ENCODE data around the gene CTSS. TPM values are rescaled to one million over a fixed set of nuclear protein-coding genes. Genes with fewer than 3 reads are reported as not detected.
A peak's percentile ranks its signal among the peaks of the same experiment; 100 is the strongest.

Gene CTSS
- total RNA-seq, result 10 to 100 TPM; 26.2 to 58.8 TPM
- polyA plus RNA-seq (ENCODE audit: insufficient read length in 2 of 2), result 10 to 100 TPM; 10.7 to 15.8 TPM
- long read RNA-seq, donor 1, full-length matches to known transcripts, result 5 of 5 reads
- long read RNA-seq, donor 1, partial matches to known transcripts, result 0 of 5 reads
- long read RNA-seq, donor 1, other reads (novel, unspliced or antisense), result 0 of 5 reads
- long read RNA-seq, donor 2, full-length matches to known transcripts, result 5 of 5 reads
- long read RNA-seq, donor 2, partial matches to known transcripts, result 0 of 5 reads
- long read RNA-seq, donor 2, other reads (novel, unspliced or antisense), result 0 of 5 reads
- long read RNA-seq, donor 3, full-length matches to known transcripts, result 4 of 4 reads
- long read RNA-seq, donor 3, partial matches to known transcripts, result 0 of 4 reads
- long read RNA-seq, donor 3, other reads (novel, unspliced or antisense), result 0 of 4 reads
- long read RNA-seq, donor 4, full-length matches to known transcripts, result 10 of 21 reads
- long read RNA-seq, donor 4, partial matches to known transcripts, result 11 of 21 reads
- long read RNA-seq, donor 4, other reads (novel, unspliced or antisense), result 0 of 21 reads

- H3K36me3 ChIP-seq (ENCODE audit: control insufficient read depth, insufficient read depth, low read length), result no peaks in the 10 kb centered on the region
- H3K4me3 ChIP-seq (ENCODE audit: low read depth, low read length), result peak within 1 kb of the TSS; percentile 3
- DNase-seq (ENCODE audit: low read depth in 4 of 6, low spot score in 6 of 6), result peak in 1 of 6 donors; percentile 29
- H3K4me1 ChIP-seq (ENCODE audit: control insufficient read depth, insufficient read depth, low read length), result no peaks in the 10 kb centered on the region
- WGBS (ENCODE audit: insufficient coverage), result 40% methylated on average over 1 of the region's 4 CpGs
- H3K9me3 ChIP-seq (ENCODE audit: control insufficient read depth, insufficient read depth, low read length), result no peaks in the 10 kb centered on the region
- no peaks in the 10 kb centered on the region for H3K27me3 ChIP-seq (ENCODE audit: control insufficient read depth, insufficient read depth, low read length)
- H3K27ac ChIP-seq (ENCODE audit: low read depth, low read length), result peak within 1 kb of the TSS; percentile 53
Observed at GRCh38 chr1:150765296-150765976, at the start of gene CTSS. Gene CTSS, minus strand, starts transcription at chr1:150765778. Its CDS starts 1,015 bp downstream, at chr1:150764763.

GRCh38 chr1:150813028-150813707 lies 47.6 kb upstream of the CTSS start:
- peak in 2 of 6 donors; percentile 52 to 69 for DNase-seq (ENCODE audit: low read depth in 4 of 6, low spot score in 6 of 6)
- Histone ChIP-seq H3K4me3 (ENCODE audit: low read depth, low read length) (no peak overlapping the region), H3K36me3 (ENCODE audit: control insufficient read depth, insufficient read depth, low read length) (peaks cover 46% of the 10 kb centered on the region), H3K27me3 (ENCODE audit: control insufficient read depth, insufficient read depth, low read length) (no peaks in the 10 kb centered on the region), H3K27ac (ENCODE audit: low read depth, low read length) (no peak overlapping the region), H3K4me1 (ENCODE audit: control insufficient read depth, insufficient read depth, low read length) (no peaks in the 10 kb centered on the region), H3K9me3 (ENCODE audit: control insufficient read depth, insufficient read depth, low read length) (no peaks in the 10 kb centered on the region)
- whole genome bisulfite sequencing (ENCODE audit: insufficient coverage), result 52% methylated on average over 5 of the region's 5 CpGs

DNA sequence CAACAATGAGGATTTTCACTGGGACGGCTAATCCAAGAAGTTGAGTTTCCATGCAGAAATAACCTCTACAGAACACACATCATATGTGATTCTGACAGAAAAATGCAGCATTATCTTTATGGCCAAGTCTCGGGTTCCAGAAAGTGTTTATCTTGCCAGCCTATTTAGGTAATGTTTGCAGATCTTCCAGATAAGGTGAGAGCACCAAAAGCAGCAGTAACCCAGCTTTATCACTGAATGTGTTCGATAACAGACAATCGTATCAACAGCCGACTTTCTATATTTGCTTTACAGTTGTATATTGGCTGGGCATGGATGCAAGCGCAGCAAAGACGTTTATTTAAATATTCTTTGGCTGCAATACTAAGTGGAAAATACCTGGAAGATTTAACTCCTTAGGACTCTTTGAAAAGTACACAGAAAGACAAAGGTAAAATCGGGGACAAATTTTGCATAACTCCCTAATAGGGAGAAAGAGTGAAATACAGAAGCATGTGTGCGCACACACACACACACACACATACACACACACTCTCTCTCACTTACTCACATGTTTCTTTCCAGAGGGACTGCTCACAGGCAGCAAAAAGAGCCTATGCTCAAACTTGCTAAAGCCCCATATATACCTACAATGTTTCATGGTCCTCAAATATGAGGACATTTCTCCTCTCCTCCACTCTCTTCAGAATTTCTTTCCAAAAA lies 45.5 kb upstream of the CTSS start:
- DNase-seq (ENCODE audit: low read depth in 4 of 6, low spot score in 6 of 6), result no peak
- 85% methylated on average over 4 of the region's 9 CpGs for WGBS (ENCODE audit: insufficient coverage)

GRCh38 chr1:150809651-150810050 lies 44.1 kb upstream of the CTSS start:
- WGBS (ENCODE audit: insufficient coverage), result no CpG with 5 or more reads among the region's 3 CpGs
- H3K9me3 ChIP-seq (ENCODE audit: control insufficient read depth, insufficient read depth, low read length), result no peaks in the 10 kb centered on the region
- H3K4me1 ChIP-seq (ENCODE audit: control insufficient read depth, insufficient read depth, low read length), result no peaks in the 10 kb centered on the region
- no peak overlapping the region for H3K4me3 ChIP-seq (ENCODE audit: low read depth, low read length)
- H3K27me3 ChIP-seq (ENCODE audit: control insufficient read depth, insufficient read depth, low read length), result no peaks in the 10 kb centered on the region
- DNase-seq (ENCODE audit: low read depth in 4 of 6, low spot score in 6 of 6), result no peak
- H3K36me3 ChIP-seq (ENCODE audit: control insufficient read depth, insufficient read depth, low read length), result peaks cover 24% of the 10 kb centered on the region
- H3K27ac ChIP-seq (ENCODE audit: low read depth, low read length), result no peak overlapping the region

More for the DNA sequence above, 45.5 kb upstream of the CTSS start:
- Histone ChIP-seq H3K36me3 (ENCODE audit: control insufficient read depth, insufficient read depth, low read length) (peaks cover 29% of the 10 kb centered on the region), H3K27me3 (ENCODE audit: control insufficient read depth, insufficient read depth, low read length) (no peaks in the 10 kb centered on the region), H3K27ac (ENCODE audit: low read depth, low read length) (no peak overlapping the region), H3K4me3 (ENCODE audit: low read depth, low read length) (no peak overlapping the region), H3K4me1 (ENCODE audit: control insufficient read depth, insufficient read depth, low read length) (no peaks in the 10 kb centered on the region), H3K9me3 (ENCODE audit: control insufficient read depth, insufficient read depth, low read length) (no peaks in the 10 kb centered on the region)

DNA sequence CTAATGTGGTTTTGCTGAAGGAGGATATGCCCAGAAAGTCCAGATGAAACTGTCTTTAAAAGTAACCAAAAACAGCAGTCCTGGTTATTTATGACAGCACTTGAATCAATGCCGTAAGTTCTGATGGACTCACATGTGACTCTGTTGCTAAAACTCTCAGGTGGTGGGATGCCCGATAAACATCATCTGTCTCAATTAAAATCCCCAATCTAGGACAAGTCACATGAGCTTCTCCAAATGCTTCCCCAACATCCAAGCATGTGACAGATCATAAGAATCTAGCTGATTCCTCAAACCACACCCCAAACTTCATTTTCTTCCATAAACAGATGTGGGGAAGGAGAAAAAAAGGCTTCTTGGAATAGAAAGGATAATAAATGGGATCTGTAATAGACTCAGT lies 43.3 kb upstream of the CTSS start:
- 77% methylated on average over 2 of the region's 2 CpGs for WGBS (ENCODE audit: insufficient coverage)
- H3K4me3 ChIP-seq (ENCODE audit: low read depth, low read length), result no peak overlapping the region
- H3K27ac ChIP-seq (ENCODE audit: low read depth, low read length), result peak overlapping the region; percentile 36
- H3K27me3 ChIP-seq (ENCODE audit: control insufficient read depth, insufficient read depth, low read length), result no peaks in the 10 kb centered on the region
- H3K4me1 ChIP-seq (ENCODE audit: control insufficient read depth, insufficient read depth, low read length), result no peaks in the 10 kb centered on the region
- peaks cover 18% of the 10 kb centered on the region for H3K36me3 ChIP-seq (ENCODE audit: control insufficient read depth, insufficient read depth, low read length)
- no peaks in the 10 kb centered on the region for H3K9me3 ChIP-seq (ENCODE audit: control insufficient read depth, insufficient read depth, low read length)
- DNase-seq (ENCODE audit: low read depth in 4 of 6, low spot score in 6 of 6), result no peak

GRCh38 chr1:150808121-150808520 lies 42.5 kb upstream of the CTSS start, which contains the start of gene CTSK:
Gene CTSK, minus strand, starts transcription at chr1:150808260. Its CDS starts 1,455 bp downstream, at chr1:150806805.
- peak within 1 kb of the TSS; percentile 35 for H3K4me3 ChIP-seq (ENCODE audit: low read depth, low read length)
- peaks cover 12% of the 10 kb centered on the region for H3K36me3 ChIP-seq (ENCODE audit: control insufficient read depth, insufficient read depth, low read length)
- peak within 1 kb of the TSS; percentile 36 for H3K27ac ChIP-seq (ENCODE audit: low read depth, low read length)
- no peaks in the 10 kb centered on the region for H3K27me3 ChIP-seq (ENCODE audit: control insufficient read depth, insufficient read depth, low read length)
- 33% methylated on average over 7 of the region's 7 CpGs for WGBS (ENCODE audit: insufficient coverage)
- DNase-seq (ENCODE audit: low read depth in 4 of 6, low spot score in 6 of 6), result peak in 2 of 6 donors; percentile 37 to 44
- H3K9me3 ChIP-seq (ENCODE audit: control insufficient read depth, insufficient read depth, low read length), result no peaks in the 10 kb centered on the region
- no peaks in the 10 kb centered on the region for H3K4me1 ChIP-seq (ENCODE audit: control insufficient read depth, insufficient read depth, low read length)

GRCh38 chr1:150807249-150808023 lies 41.9 kb upstream of the CTSS start:
- no peaks in the 10 kb centered on the region for H3K27me3 ChIP-seq (ENCODE audit: control insufficient read depth, insufficient read depth, low read length)
- DNase-seq (ENCODE audit: low read depth in 4 of 6, low spot score in 6 of 6), result peak in 2 of 6 donors; percentile 13 to 29
- no CpG with 5 or more reads among the region's 7 CpGs for WGBS (ENCODE audit: insufficient coverage)
- H3K4me1 ChIP-seq (ENCODE audit: control insufficient read depth, insufficient read depth, low read length), result no peaks in the 10 kb centered on the region
- H3K36me3 ChIP-seq (ENCODE audit: control insufficient read depth, insufficient read depth, low read length), result peaks cover 6% of the 10 kb centered on the region
- H3K9me3 ChIP-seq (ENCODE audit: control insufficient read depth, insufficient read depth, low read length), result no peaks in the 10 kb centered on the region
- peak overlapping the region; percentile 35 for H3K4me3 ChIP-seq (ENCODE audit: low read depth, low read length)
- peak overlapping the region; percentile 36 for H3K27ac ChIP-seq (ENCODE audit: low read depth, low read length)

GRCh38 chr1:150805899-150806298 lies 40.3 kb upstream of the CTSS start:
- H3K9me3 ChIP-seq (ENCODE audit: control insufficient read depth, insufficient read depth, low read length), result no peaks in the 10 kb centered on the region
- peaks cover 2% of the 10 kb centered on the region for H3K36me3 ChIP-seq (ENCODE audit: control insufficient read depth, insufficient read depth, low read length)
- H3K27ac ChIP-seq (ENCODE audit: low read depth, low read length), result no peak overlapping the region
- no peaks in the 10 kb centered on the region for H3K4me1 ChIP-seq (ENCODE audit: control insufficient read depth, insufficient read depth, low read length)
- H3K27me3 ChIP-seq (ENCODE audit: control insufficient read depth, insufficient read depth, low read length), result no peaks in the 10 kb centered on the region
- WGBS (ENCODE audit: insufficient coverage), result no CpG with 5 or more reads among the region's 4 CpGs
- no peak for DNase-seq (ENCODE audit: low read depth in 4 of 6, low spot score in 6 of 6)
- H3K4me3 ChIP-seq (ENCODE audit: low read depth, low read length), result no peak overlapping the region

Data from spinal cord (tissue), 10 donors.